K562 (cell line): ENCODE results near the gene MAEL. TPM values are rescaled to one million over a fixed set of nuclear protein-coding genes. Genes with fewer than 3 reads are reported as not detected.

ENCODE experiments used
- ATAC-seq: fragments of 200-7000 bp; cut with Tn5 transposase; 3 replicates; pipeline ENCODE4 v1.9.1; 2020; ENCODE audit warnings: moderate library complexity
- BruUV-seq: library from RNA; stranded (reverse); fragments of 400-500 nt; replicated peaks from 2 replicates; lab custom pipeline; 2021; lab: Mats Ljungman, UMichigan
- CTCF ChIA-PET: fragments of 300-600 bp; formaldehyde crosslinking; extraction: SDS; loops from one replicate; lab custom pipeline; 2021; ENCODE audit warnings: low intra/inter-chr PET ratio; lab: Yijun Ruan, JAX
- POLR2A ChIA-PET: fragments of 300-600, 350-650 bp; sonication (Branson Sonifier 250); formaldehyde crosslinking; extraction: SDS; loops from one replicate; lab custom pipeline; 2021; ENCODE audit warnings: antibody characterized with exemption, inconsistent platforms; lab: Yijun Ruan, JAX
- DNase-seq, 4 experiments: peaks; one replicate each; pipeline versions ENCODE4 v3.0.0 to v3.0.0-alpha.2; 2011 to 2018; ENCODE audit warnings: low spot score in 3 of 4, mixed read lengths in 3 of 4; ENCODE audit errors: extremely low read depth in 1 of 4
- FAIRE-seq: peaks from 2 replicates; lab custom pipeline; 2011; peaks lifted over from hg19 to GRCh38; lab: Jason Lieb, UNC
- H2AFZ ChIP-seq: 2 replicates; pipeline ENCODE4 v1.6.0; 2011; ENCODE audit warnings: low read depth, low read length, control low read depth, inconsistent platforms
- H3K27ac ChIP-seq: fragments of 200-600 bp; 3 replicates; pipeline ENCODE4 v1.8.0; 2011; ENCODE audit warnings: low read depth, mild to moderate bottlenecking, control low read depth, inconsistent platforms, low read length, moderate library complexity, mixed read lengths; ENCODE audit errors: extremely low read depth
- H3K27me3 ChIP-seq, 2 experiments: fragments of 300-600 bp in 1 of 2; 2 replicates in 1 of 2; 3 replicates in 1 of 2; pipeline versions ENCODE4 v1.6.0 to v1.8.0; 2011; ENCODE audit warnings: inconsistent platforms in 2 of 2, low read length in 2 of 2, mild to moderate bottlenecking in 1 of 2, mixed read lengths in 1 of 2, moderate library complexity in 1 of 2; ENCODE audit not compliant: control insufficient read depth in 2 of 2, insufficient read depth in 2 of 2
- H3K36me3 ChIP-seq: fragments of 300-600 bp; 3 replicates; pipeline ENCODE4 v1.8.0; 2011; ENCODE audit warnings: mild to moderate bottlenecking, low read length, inconsistent platforms; ENCODE audit not compliant: control insufficient read depth, insufficient read depth
- H3K4me1 ChIP-seq, 2 experiments: fragments of 200-600 bp in 1 of 2; replicated peaks in 1 of 2; 2 replicates in 1 of 2; 3 replicates in 1 of 2; pipeline versions ENCODE4 v1.5.1 to v1.8.0; 2011; ENCODE audit warnings: inconsistent platforms in 2 of 2, low read length in 2 of 2, mild to moderate bottlenecking in 1 of 2, mixed read lengths in 1 of 2, moderate library complexity in 1 of 2; ENCODE audit not compliant: control insufficient read depth in 2 of 2, insufficient read depth in 2 of 2
- H3K4me2 ChIP-seq: 2 replicates; pipeline ENCODE4 v1.6.1; 2011; ENCODE audit warnings: low read length, control low read depth, inconsistent platforms, mixed read lengths; ENCODE audit not compliant: insufficient read depth
- H3K4me3 ChIP-seq: fragments of 200-600 bp; sonication (generic), shearing (Covaris generic); 2 replicates; pipeline ENCODE4 v1.5.1; 2016; ENCODE audit warnings: control low read depth, inconsistent platforms
- H3K79me2 ChIP-seq: fragments of 200-600 bp; 3 replicates; pipeline ENCODE4 v1.8.0; 2011; ENCODE audit warnings: low read length, inconsistent platforms; ENCODE audit not compliant: control insufficient read depth, insufficient read depth
- H3K9ac ChIP-seq, 2 experiments: 2 replicates each; pipeline versions ENCODE4 v1.6.0 to v1.6.1; 2011; ENCODE audit warnings: low read depth in 2 of 2, low read length in 2 of 2, control low read depth in 1 of 2, inconsistent platforms in 1 of 2, mild to moderate bottlenecking in 1 of 2, mixed read lengths in 1 of 2; ENCODE audit not compliant: insufficient read depth in 1 of 2
- H3K9me1 ChIP-seq: one replicate; pipeline ENCODE4 v1.6.0; 2011; ENCODE audit warnings: inconsistent platforms, mild to moderate bottlenecking, low read length, moderate library complexity; ENCODE audit not compliant: control insufficient read depth, insufficient read depth
- H3K9me3 ChIP-seq: replicated peaks from 2 replicates; pipeline ENCODE4 v1.5.1; 2011; ENCODE audit warnings: low read depth, low read length, inconsistent platforms; ENCODE audit not compliant: control insufficient read depth, insufficient read depth
- H4K20me1 ChIP-seq: replicated peaks from 2 replicates; pipeline ENCODE4 v1.6.1; 2011; ENCODE audit warnings: low read length, inconsistent platforms, mixed read lengths; ENCODE audit not compliant: control insufficient read depth, insufficient read depth
- KAT2B ChIP-seq: IDR thresholded peaks from one replicate; pipeline ENCODE4 v1.6.1; 2012; ENCODE audit warnings: low read depth, mild to moderate bottlenecking, control low read depth, inconsistent platforms, low read length, moderate library complexity
- RBBP5 ChIP-seq: fragments of 200-600 bp; sonication (generic); IDR thresholded peaks from 2 replicates; pipeline ENCODE4 v1.6.1; 2012; ENCODE audit warnings: borderline replicate concordance, mild to moderate bottlenecking, low read length, control low read depth, inconsistent platforms; ENCODE audit not compliant: insufficient read depth, poor library complexity, severe bottlenecking
- TAF7 ChIP-seq: fragments of 450-650 bp; IDR thresholded peaks from 2 replicates; pipeline ENCODE4 v1.6.1; 2016; ENCODE audit warnings: missing genetic modification characterization, missing compliant biosample characterization
- ZNF217 ChIP-seq: sonication (generic); formaldehyde crosslinking; IDR thresholded peaks from 2 replicates; pipeline ENCODE4 v1.8.0; 2022; ENCODE audit warnings: mild to moderate bottlenecking, missing genetic modification reagents
- WGBS: fragments of 100-300 bp; shearing (Covaris generic); methylation state at CpG from one replicate; pipeline ENCODE4 v1.1.6; 2016; ENCODE audit warnings: low coverage, mixed read lengths; ENCODE audit not compliant: insufficient coverage; ENCODE audit errors: missing lambda C conversion rate; 5-methylcytosine and 5-hydroxymethylcytosine counted together
- in situ Hi-C: fragments of 300-500 bp; cut with MboI; formaldehyde crosslinking; loops from 4 replicates; pipeline ENCODE4 v1.15.0; 2018; ENCODE audit warnings: inconsistent platforms, mixed read lengths
- intact Hi-C: fragments of 100-400 bp; cut with micrococcal nuclease; formaldehyde crosslinking; loops from 2 replicates; pipeline ENCODE4 v1.14.2; 2022
- polyA plus RNA-seq, 8 experiments: library from polyadenylated mRNA; depleted of rRNA in 4 of 8; stranded (reverse) in 5 of 8; unstranded in 3 of 8; fragments of >200 nt; fragmentation: Nextera tagmentation in 2 of 8; fragmentation: Illumina TruSeq in 1 of 8; extraction: Ambion mirVana in 2 of 8; extraction: Trizol in 1 of 8; gene quantifications; 2 replicates each; pipeline versions ENCODE4 v1.2.1 to v1.2.3, GENCODE V29; 2011 to 2014; ENCODE audit warnings: inconsistent platforms in 1 of 8, missing spikeins in 1 of 8
- total RNA-seq, 7 experiments: library from RNA; depleted of rRNA in 6 of 7; stranded (reverse); fragments of >200 nt in 6 of 7; fragmentation: Illumina TruSeq in 2 of 7; extraction: Trizol in 2 of 7; gene quantifications; 2 replicates each; pipeline versions ENCODE4 v1.2.1 to v1.2.3, GENCODE V29; 2011 to 2021; ENCODE audit warnings: low replicate concordance in 1 of 7

MAEL gene
- total and polyA plus RNA-seq, 9 of the 15 experiments (the other 6 are each of a cell fraction or from before 2014, with no cell fraction given), result 0.11 to 1.9 (median 0.75) TPM

- no peak overlapping the region for H2AFZ ChIP-seq
- BruUV-seq, result no TSS peak
- no peak for ATAC-seq
- no peaks in the 10 kb centered on the region for H3K79me2 ChIP-seq
- peaks cover 0 to 4% of the 10 kb centered on the region in 2 experiments; a peak in 1 of 5 replicates for H3K27me3 ChIP-seq
- H3K4me2 ChIP-seq, result no peak overlapping the region
- TF ChIP-seq KAT2B (no peak), RBBP5 (no peak), TAF7 (tag) (no peak)
- intact Hi-C loops, result no loop called here
- no peaks in the 10 kb centered on the region for H3K36me3 ChIP-seq
- in situ Hi-C loops, result no loop called here
- 7% methylated on average over 1 of the region's 1 CpG for WGBS
- H3K9ac ChIP-seq, result no peak overlapping the region
- no peak for DNase-seq
- H4K20me1 ChIP-seq, result no peaks in the 10 kb centered on the region
- FAIRE-seq, result no peak
- H3K4me3 ChIP-seq, result no peak overlapping the region
- H3K4me1 ChIP-seq, result no peaks in the 10 kb centered on the region
- ChIA-PET POLR2A (no interaction called here), CTCF (no interaction called here)
- H3K27ac ChIP-seq, result no peak overlapping the region
- H3K9me1 ChIP-seq, result no peaks in the 10 kb centered on the region
- no peaks in the 10 kb centered on the region for H3K9me3 ChIP-seq
Observed at GRCh38 chr1:166999075-166999474, 10.0 kb downstream of the MAEL start.

GRCh38 chr1:166999500-167000055, 10.5 kb downstream of the MAEL start:
- H3K27me3 ChIP-seq, result peaks cover 0 to 4% of the 10 kb centered on the region in 2 experiments; a peak in 1 of 5 replicates
- H3K9ac ChIP-seq, result no peak overlapping the region
- intact Hi-C loops, result no loop called here
- FAIRE-seq, result no peak
- whole genome bisulfite sequencing, result 0% methylated on average over 3 of the region's 3 CpGs
- TF ChIP-seq ZNF217, result no peak
- TF ChIP-seq, all 486 proteins: peak for 0
- ATAC-seq (no peak), DNase-seq (no peak)
- in situ Hi-C loops, result no loop called here
- ChIA-PET POLR2A (interaction anchor here (1.3 kb wide), 1 partner anchor 44 kb away, joined by 4 read pairs; no protein-coding TSS in a partner anchor), CTCF (no interaction called here)
- no peak overlapping the region for H3K4me2 ChIP-seq
- no peaks in the 10 kb centered on the region for H3K36me3 ChIP-seq
- BruUV-seq, result no TSS peak
- H3K4me1 ChIP-seq, result no peaks in the 10 kb centered on the region
- H3K79me2 ChIP-seq, result no peaks in the 10 kb centered on the region
- H3K27ac ChIP-seq, result no peak overlapping the region
- no peaks in the 10 kb centered on the region for H4K20me1 ChIP-seq
- no peaks in the 10 kb centered on the region for H3K9me3 ChIP-seq
- H3K4me3 ChIP-seq, result no peak overlapping the region
- H2AFZ ChIP-seq, result no peak overlapping the region
- H3K9me1 ChIP-seq, result no peaks in the 10 kb centered on the region
